Neural progenitor cell (in vitro differentiated cells): Measurements from ENCODE around the gene SLC24A4. TPM values are rescaled to one million over a fixed set of nuclear protein-coding genes. Genes with fewer than 3 reads are reported as not detected.

Source experiments
- DNase-seq: peaks from one replicate; pipeline ENCODE4 v3.0.0-alpha.2; 2016; ENCODE audit warnings: low spot score
- H2AFZ ChIP-seq: fragments of 200-600 bp; sonication (generic); replicated peaks from 2 replicates; pipeline ENCODE4 v1.6.1; 2016; ENCODE audit warnings: antibody characterized with exemption
- H3F3A ChIP-seq: fragments of 200-600 bp; sonication (generic); 2 replicates; pipeline ENCODE4 v1.6.1; 2016; ENCODE audit warnings: antibody characterized with exemption, low read depth
- H3K27ac ChIP-seq: fragments of 200-600 bp; sonication (generic); 2 replicates; pipeline ENCODE4 v1.5.1; 2016; ENCODE audit warnings: mild to moderate bottlenecking
- H3K27me3 ChIP-seq: fragments of 200-600 bp; sonication (generic); 2 replicates; pipeline ENCODE4 v1.6.1; 2016; ENCODE audit warnings: mild to moderate bottlenecking, moderate library complexity
- H3K36me3 ChIP-seq: fragments of 200-600 bp; sonication (generic); 2 replicates; pipeline ENCODE4 v1.5.1; 2016
- H3K4me1 ChIP-seq: fragments of 200-600 bp; sonication (generic); 2 replicates; pipeline ENCODE4 v1.6.1; 2016; ENCODE audit warnings: mixed run types
- H3K4me2 ChIP-seq: fragments of 200-600 bp; sonication (generic); 2 replicates; pipeline ENCODE4 v1.6.1; 2016
- H3K4me3 ChIP-seq: fragments of 200-600 bp; sonication (generic); 2 replicates; pipeline ENCODE4 v1.5.1; 2016
- H3K79me2 ChIP-seq: fragments of 200-600 bp; sonication (generic); 2 replicates; pipeline ENCODE4 v1.6.1; 2016; ENCODE audit warnings: low read depth
- H3K9ac ChIP-seq: fragments of 200-600 bp; sonication (generic); 2 replicates; pipeline ENCODE4 v1.6.1; 2016
- H3K9me3 ChIP-seq: fragments of 200-600 bp; sonication (generic); 2 replicates; pipeline ENCODE4 v1.5.1; 2016; ENCODE audit warnings: low read depth
- H4K20me1 ChIP-seq: fragments of 200-600 bp; sonication (generic); 2 replicates; pipeline ENCODE4 v1.6.1; 2016; ENCODE audit warnings: low read depth
- H3K27ac Mint-ChIP-seq: 3 replicates; pipeline ENCODE4 v1.8.0; 2021; ENCODE audit warnings: mixed read lengths
- H3K27me3 Mint-ChIP-seq: 2 replicates; pipeline ENCODE4 v1.8.0; 2022; ENCODE audit warnings: low read depth, mild to moderate bottlenecking, inconsistent platforms, moderate library complexity, mixed read lengths; ENCODE audit not compliant: insufficient read depth
- H3K36me3 Mint-ChIP-seq: 3 replicates; pipeline ENCODE4 v1.8.0; 2021; ENCODE audit warnings: mixed read lengths
- H3K4me1 Mint-ChIP-seq: 3 replicates; pipeline ENCODE4 v1.8.0; 2021; ENCODE audit warnings: mixed read lengths
- H3K4me3 Mint-ChIP-seq: 3 replicates; pipeline ENCODE4 v1.8.0; 2021; ENCODE audit warnings: mild to moderate bottlenecking, moderate library complexity, mixed read lengths
- H3K9me3 Mint-ChIP-seq: 3 replicates; pipeline ENCODE4 v1.8.0; 2020; ENCODE audit warnings: mixed read lengths
- EZH2 ChIP-seq: fragments of 200-600 bp; sonication (generic); IDR thresholded peaks from 2 replicates; pipeline ENCODE4 v1.6.1; 2017; ENCODE audit warnings: antibody characterized with exemption, mild to moderate bottlenecking, moderate library complexity
- EZH2phosphoT487 ChIP-seq: fragments of 200-600 bp; sonication (generic); IDR thresholded peaks from 2 replicates; pipeline ENCODE4 v1.6.1; 2017; ENCODE audit warnings: antibody characterized with exemption
- total RNA-seq: library from RNA; depleted of rRNA; stranded (reverse); fragments of >200 nt; gene quantifications from 2 replicates; pipeline ENCODE4 v1.2.3, GENCODE V29; 2015; ENCODE audit warnings: low replicate concordance
- TF ChIP-seq, protein P1 (sequence below): fragments of 200-600 bp; sonication (generic); IDR thresholded peaks from 2 replicates; pipeline ENCODE4 v1.5.1; 2017; ENCODE audit warnings: antibody characterized with exemption, mild to moderate bottlenecking

Gene SLC24A4
- total RNA-seq, 1 donor from 2014 or later = 0.73 TPM

DNA sequence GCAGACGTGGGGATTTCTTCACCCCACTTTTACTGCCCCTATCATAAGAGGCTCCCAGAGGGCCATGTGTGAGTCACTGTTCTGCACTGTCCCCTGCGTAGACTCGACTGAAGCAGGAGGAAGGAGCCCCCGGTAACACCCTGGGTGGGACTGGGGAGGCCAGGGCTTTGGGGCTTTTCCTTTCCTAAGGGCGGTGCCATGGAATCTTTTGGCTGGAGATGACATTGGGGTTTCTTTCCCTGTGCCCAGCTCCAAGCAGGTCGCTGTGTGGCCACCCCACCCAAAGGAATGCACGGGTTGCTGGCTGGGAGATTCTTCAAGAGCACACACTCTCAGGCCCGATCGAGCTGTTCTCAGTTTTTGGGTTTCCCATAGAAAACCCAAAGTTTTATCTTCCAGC is 128.3 kb downstream of the SLC24A4 start:
- no peak overlapping the region for H3K4me3 Mint-ChIP-seq
- Histone ChIP-seq H3K9ac (no peak overlapping the region), H2AFZ (no peak overlapping the region), H3K4me1 (no peaks in the 10 kb centered on the region), H4K20me1 (no peaks in the 10 kb centered on the region), H3K27ac (no peak overlapping the region), H3K9me3 (no peaks in the 10 kb centered on the region), H3K4me3 (no peak overlapping the region), H3K36me3 (no peaks in the 10 kb centered on the region), H3K79me2 (no peaks in the 10 kb centered on the region), H3K4me2 (no peak overlapping the region), H3F3A (no peaks in the 10 kb centered on the region), H3K27me3 (no peaks in the 10 kb centered on the region)
- peaks cover 34% of the 10 kb centered on the region for H3K4me1 Mint-ChIP-seq
- no peaks in the 10 kb centered on the region for H3K9me3 Mint-ChIP-seq
- TF ChIP-seq, protein P1, sequence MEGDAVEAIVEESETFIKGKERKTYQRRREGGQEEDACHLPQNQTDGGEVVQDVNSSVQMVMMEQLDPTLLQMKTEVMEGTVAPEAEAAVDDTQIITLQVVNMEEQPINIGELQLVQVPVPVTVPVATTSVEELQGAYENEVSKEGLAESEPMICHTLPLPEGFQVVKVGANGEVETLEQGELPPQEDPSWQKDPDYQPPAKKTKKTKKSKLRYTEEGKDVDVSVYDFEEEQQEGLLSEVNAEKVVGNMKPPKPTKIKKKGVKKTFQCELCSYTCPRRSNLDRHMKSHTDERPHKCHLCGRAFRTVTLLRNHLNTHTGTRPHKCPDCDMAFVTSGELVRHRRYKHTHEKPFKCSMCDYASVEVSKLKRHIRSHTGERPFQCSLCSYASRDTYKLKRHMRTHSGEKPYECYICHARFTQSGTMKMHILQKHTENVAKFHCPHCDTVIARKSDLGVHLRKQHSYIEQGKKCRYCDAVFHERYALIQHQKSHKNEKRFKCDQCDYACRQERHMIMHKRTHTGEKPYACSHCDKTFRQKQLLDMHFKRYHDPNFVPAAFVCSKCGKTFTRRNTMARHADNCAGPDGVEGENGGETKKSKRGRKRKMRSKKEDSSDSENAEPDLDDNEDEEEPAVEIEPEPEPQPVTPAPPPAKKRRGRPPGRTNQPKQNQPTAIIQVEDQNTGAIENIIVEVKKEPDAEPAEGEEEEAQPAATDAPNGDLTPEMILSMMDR = no peak
- TF ChIP-seq EZH2phosphoT487 (no peak), EZH2 (no peak)
- DNase-seq = no peak
- H3K27me3 Mint-ChIP-seq = peaks cover 2% of the 10 kb centered on the region
- H3K36me3 Mint-ChIP-seq = no peaks in the 10 kb centered on the region
- H3K27ac Mint-ChIP-seq = no peak overlapping the region

DNA sequence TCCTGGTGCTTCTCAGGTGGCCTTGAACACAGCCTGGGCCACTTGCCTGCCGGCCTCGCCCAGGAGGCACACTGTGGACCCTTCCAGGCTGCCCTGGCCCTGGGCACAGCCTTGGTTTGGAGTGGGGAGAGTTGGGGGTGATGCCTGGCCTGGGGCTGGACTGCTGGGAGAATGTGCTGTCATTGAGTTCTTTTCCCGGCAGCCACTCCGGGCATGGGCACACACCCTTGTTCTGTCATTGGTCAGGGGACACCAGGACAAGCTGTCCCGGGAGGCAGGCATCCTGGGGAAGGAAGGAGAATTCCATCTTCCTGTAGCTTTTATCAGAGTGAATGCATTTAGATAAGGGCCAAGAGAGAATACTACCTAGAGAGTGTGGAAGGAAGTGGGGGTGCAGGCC is 128.8 kb downstream of the SLC24A4 start:
- Histone ChIP-seq H3K27me3 (no peaks in the 10 kb centered on the region), H2AFZ (no peak overlapping the region), H3K4me2 (no peak overlapping the region), H3K4me1 (no peaks in the 10 kb centered on the region), H3K4me3 (no peak overlapping the region), H4K20me1 (no peaks in the 10 kb centered on the region), H3F3A (no peaks in the 10 kb centered on the region), H3K79me2 (no peaks in the 10 kb centered on the region), H3K36me3 (no peaks in the 10 kb centered on the region), H3K9me3 (no peaks in the 10 kb centered on the region), H3K9ac (no peak overlapping the region), H3K27ac (no peak overlapping the region)
- no peaks in the 10 kb centered on the region for H3K36me3 Mint-ChIP-seq
- H3K27me3 Mint-ChIP-seq = peaks cover 2% of the 10 kb centered on the region
- peak overlapping the region; percentile 69 for H3K27ac Mint-ChIP-seq
- H3K4me1 Mint-ChIP-seq = peaks cover 37% of the 10 kb centered on the region
- H3K4me3 Mint-ChIP-seq = no peak overlapping the region
- no peak for DNase-seq
- H3K9me3 Mint-ChIP-seq = no peaks in the 10 kb centered on the region
- TF ChIP-seq EZH2 = no peak
- TF ChIP-seq, protein P1 = no peak
- TF ChIP-seq EZH2phosphoT487 = no peak

DNA sequence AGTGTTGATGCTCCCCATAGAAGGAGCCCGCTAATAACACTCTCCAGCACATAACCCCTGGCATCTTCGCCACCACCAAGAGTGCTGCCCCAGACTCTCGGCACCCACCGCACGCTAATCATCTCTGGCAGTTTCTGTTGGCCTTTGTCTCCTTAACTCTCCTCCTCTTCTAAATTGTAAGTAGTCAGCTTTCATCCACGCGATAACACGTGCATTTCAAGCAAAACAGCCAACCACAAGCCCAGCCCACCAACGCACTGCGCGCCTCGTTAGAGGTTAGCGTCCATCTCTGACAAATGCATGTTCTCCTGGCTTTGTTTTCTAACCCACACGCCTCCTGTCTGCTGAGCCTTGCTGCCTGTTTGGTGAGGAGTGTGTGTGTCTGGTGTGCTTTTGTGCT is 129.5 kb downstream of the SLC24A4 start:
- Histone ChIP-seq H3K9me3 (no peaks in the 10 kb centered on the region), H3K27me3 (no peaks in the 10 kb centered on the region), H3K27ac (no peak overlapping the region), H3K9ac (no peak overlapping the region), H4K20me1 (no peaks in the 10 kb centered on the region), H3K36me3 (no peaks in the 10 kb centered on the region), H3K4me1 (no peaks in the 10 kb centered on the region), H3K4me2 (no peak overlapping the region), H3K4me3 (no peak overlapping the region), H3F3A (no peaks in the 10 kb centered on the region), H3K79me2 (no peaks in the 10 kb centered on the region), H2AFZ (no peak overlapping the region)
- TF ChIP-seq EZH2phosphoT487 = no peak
- no peak for TF ChIP-seq EZH2
- TF ChIP-seq, protein P1 = no peak
- peaks cover 6% of the 10 kb centered on the region for H3K27me3 Mint-ChIP-seq
- no peaks in the 10 kb centered on the region for H3K9me3 Mint-ChIP-seq
- no peak overlapping the region for H3K27ac Mint-ChIP-seq
- no peak for DNase-seq
- peaks cover 36% of the 10 kb centered on the region for H3K4me1 Mint-ChIP-seq
- H3K4me3 Mint-ChIP-seq = no peak overlapping the region
- no peaks in the 10 kb centered on the region for H3K36me3 Mint-ChIP-seq
